IPS-18c (cell line): ENCODE results near the gene MTERF4.

Source experiments
- H3K4me3 ChIP-seq: 2 replicates; pipeline ENCODE4 v1.7.0; 2013; ENCODE audit warnings: low read depth, mild to moderate bottlenecking, low read length, moderate library complexity; ENCODE audit not compliant: insufficient read depth
- H3K9me3 ChIP-seq: one replicate; pipeline ENCODE4 v1.6.1; 2013; ENCODE audit warnings: mild to moderate bottlenecking, low read length, moderate library complexity; ENCODE audit not compliant: control insufficient read depth, insufficient read depth

The MTERF4 gene

GRCh38 chr2:241102239-241102803 lies at the start of gene MTERF4:
Gene MTERF4, minus strand, starts transcription at chr2:241102287. Its CDS starts 14 bp downstream, at chr2:241102273.
- no peaks in the 10 kb centered on the region for H3K9me3 ChIP-seq
- H3K4me3 ChIP-seq = peak within 1 kb of the TSS; percentile 93

GRCh38 chr2:241150660-241151530 lies 48.8 kb upstream of the MTERF4 start:
- Histone ChIP-seq H3K4me3 (peak overlapping the region; percentile 82), H3K9me3 (no peaks in the 10 kb centered on the region)

- Histone ChIP-seq H3K4me3 (peak within 1 kb of the TSS; percentile 82), H3K9me3 (no peaks in the 10 kb centered on the region)
Observed at GRCh38 chr2:241149925-241150659, 48.0 kb upstream of the MTERF4 start, which contains the start of gene PPP1R7. Gene PPP1R7, plus strand, starts transcription at chr2:241150467. Its CDS starts 29 bp downstream, at chr2:241150496.

- Histone ChIP-seq H3K9me3 (no peaks in the 10 kb centered on the region), H3K4me3 (peak overlapping the region; percentile 82)
Observed at GRCh38 chr2:241149675-241149924, 47.5 kb upstream of the MTERF4 start.

GRCh38 chr2:241148891-241149674 lies 47.0 kb upstream of the MTERF4 start, which contains the start of gene PASK:
Gene PASK, minus strand, starts transcription at chr2:241149472. Its CDS starts 6,440 bp downstream, at chr2:241143032.
- Histone ChIP-seq H3K9me3 (no peaks in the 10 kb centered on the region), H3K4me3 (peak within 1 kb of the TSS; percentile 82)

GRCh38 chr2:241148239-241148638 lies 46.2 kb upstream of the MTERF4 start:
- Histone ChIP-seq H3K9me3 (no peaks in the 10 kb centered on the region), H3K4me3 (peak overlapping the region; percentile 82)

- H3K9me3 ChIP-seq = no peaks in the 10 kb centered on the region
- H3K4me3 ChIP-seq = no peak overlapping the region
Observed at GRCh38 chr2:241147336-241147735, 45.2 kb upstream of the MTERF4 start.

GRCh38 chr2:241146286-241146685 lies 44.2 kb upstream of the MTERF4 start:
- no peaks in the 10 kb centered on the region for H3K9me3 ChIP-seq
- no peak overlapping the region for H3K4me3 ChIP-seq

GRCh38 chr2:241142593-241142992 lies 40.5 kb upstream of the MTERF4 start:
- Histone ChIP-seq H3K9me3 (no peaks in the 10 kb centered on the region), H3K4me3 (no peak overlapping the region)

- H3K4me3 ChIP-seq = no peak overlapping the region
- no peaks in the 10 kb centered on the region for H3K9me3 ChIP-seq
Observed at GRCh38 chr2:241142063-241142462, 40.0 kb upstream of the MTERF4 start.

- H3K4me3 ChIP-seq = no peak overlapping the region
- H3K9me3 ChIP-seq = no peaks in the 10 kb centered on the region
Observed at GRCh38 chr2:241141214-241141770, 39.2 kb upstream of the MTERF4 start.

GRCh38 chr2:241140445-241140840 lies 38.4 kb upstream of the MTERF4 start:
- no peaks in the 10 kb centered on the region for H3K9me3 ChIP-seq
- H3K4me3 ChIP-seq = no peak overlapping the region

GRCh38 chr2:241139531-241140444 lies 37.7 kb upstream of the MTERF4 start:
- H3K4me3 ChIP-seq = no peak overlapping the region
- H3K9me3 ChIP-seq = no peaks in the 10 kb centered on the region

GRCh38 chr2:241138471-241138870 lies 36.4 kb upstream of the MTERF4 start:
- H3K4me3 ChIP-seq = no peak overlapping the region
- no peaks in the 10 kb centered on the region for H3K9me3 ChIP-seq

GRCh38 chr2:241137276-241138190 lies 35.4 kb upstream of the MTERF4 start:
- no peak overlapping the region for H3K4me3 ChIP-seq
- no peaks in the 10 kb centered on the region for H3K9me3 ChIP-seq
